Ectodermal cell (in vitro differentiated cells): ENCODE data around the gene IFT27.

ENCODE experiments used
- H3K27ac ChIP-seq: 2 replicates; pipeline ENCODE4 v1.7.0; 2013; ENCODE audit warnings: mild to moderate bottlenecking, low read depth, low read length; ENCODE audit not compliant: insufficient read depth, poor library complexity, severe bottlenecking
- H3K27me3 ChIP-seq: 2 replicates; pipeline ENCODE4 v1.7.0; 2013; ENCODE audit warnings: mild to moderate bottlenecking, low read length; ENCODE audit not compliant: insufficient read depth, control insufficient read depth, poor library complexity, severe bottlenecking
- H3K36me3 ChIP-seq: one replicate; pipeline ENCODE4 v1.7.0; 2013; ENCODE audit warnings: low read length; ENCODE audit not compliant: control insufficient read depth, insufficient read depth
- H3K4me1 ChIP-seq: one replicate; pipeline ENCODE4 v1.7.0; 2013; ENCODE audit warnings: low read length; ENCODE audit not compliant: control insufficient read depth, insufficient read depth
- H3K4me3 ChIP-seq: 2 replicates; pipeline ENCODE4 v1.7.0; 2013; ENCODE audit warnings: low read depth, low read length, control low read depth; ENCODE audit not compliant: insufficient read depth
- H3K9me3 ChIP-seq: 2 replicates; pipeline ENCODE4 v1.7.0; 2013; ENCODE audit warnings: mild to moderate bottlenecking, low read length, moderate library complexity; ENCODE audit not compliant: control insufficient read depth
- WGBS, 2 experiments: methylation state at CpG; one replicate each; pipeline ENCODE4 v1.1.7; 2013; ENCODE audit warnings: missing lambda C conversion rate in 2 of 2; 5-methylcytosine and 5-hydroxymethylcytosine counted together

The IFT27 gene

GRCh38 chr22:36728505-36728904, 47.4 kb downstream of the IFT27 start:
- no peaks in the 10 kb centered on the region for H3K27me3 ChIP-seq
- no peaks in the 10 kb centered on the region for H3K4me1 ChIP-seq
- 89 to 93% methylated on average over 5 of the region's 5 CpGs for WGBS, 2 experiments
- no peaks in the 10 kb centered on the region for H3K36me3 ChIP-seq
- no peak overlapping the region for H3K27ac ChIP-seq
- H3K4me3 ChIP-seq: no peak overlapping the region
- no peaks in the 10 kb centered on the region for H3K9me3 ChIP-seq

GRCh38 chr22:36727927-36728488, 47.9 kb downstream of the IFT27 start:
- H3K36me3 ChIP-seq: no peaks in the 10 kb centered on the region
- no peaks in the 10 kb centered on the region for H3K27me3 ChIP-seq
- no peaks in the 10 kb centered on the region for H3K9me3 ChIP-seq
- WGBS, 2 experiments: 81% methylated on average over 8 of the region's 8 CpGs
- no peaks in the 10 kb centered on the region for H3K4me1 ChIP-seq
- H3K27ac ChIP-seq: no peak overlapping the region
- no peak overlapping the region for H3K4me3 ChIP-seq

GRCh38 chr22:36727110-36727509, 48.8 kb downstream of the IFT27 start:
- WGBS, 2 experiments: 96% methylated on average over 7 of the region's 7 CpGs

GRCh38 chr22:36726007-36726380, 49.9 kb downstream of the IFT27 start:
- Histone ChIP-seq H3K27me3 (no peaks in the 10 kb centered on the region), H3K36me3 (no peaks in the 10 kb centered on the region), H3K4me3 (no peak overlapping the region), H3K4me1 (no peaks in the 10 kb centered on the region), H3K27ac (no peak overlapping the region), H3K9me3 (no peaks in the 10 kb centered on the region)
- whole genome bisulfite sequencing, 2 experiments: 83 to 87% methylated on average over 9 of the region's 9 CpGs

More at GRCh38 chr22:36727110-36727509, 48.8 kb downstream of the IFT27 start:
- no peaks in the 10 kb centered on the region for H3K9me3 ChIP-seq
- no peak overlapping the region for H3K27ac ChIP-seq
- H3K4me3 ChIP-seq: no peak overlapping the region
- no peaks in the 10 kb centered on the region for H3K4me1 ChIP-seq
- H3K27me3 ChIP-seq: no peaks in the 10 kb centered on the region
- no peaks in the 10 kb centered on the region for H3K36me3 ChIP-seq

GRCh38 chr22:36725366-36726006, 50.4 kb downstream of the IFT27 start:
- H3K36me3 ChIP-seq: no peaks in the 10 kb centered on the region
- no peaks in the 10 kb centered on the region for H3K27me3 ChIP-seq
- H3K4me1 ChIP-seq: no peaks in the 10 kb centered on the region
- 80 to 85% methylated on average over 24 of the region's 24 CpGs for WGBS, 2 experiments
- H3K27ac ChIP-seq: no peak overlapping the region
- H3K9me3 ChIP-seq: no peaks in the 10 kb centered on the region
- no peak overlapping the region for H3K4me3 ChIP-seq

- Histone ChIP-seq H3K27ac (no peak overlapping the region), H3K9me3 (no peaks in the 10 kb centered on the region), H3K4me3 (no peak overlapping the region), H3K27me3 (no peaks in the 10 kb centered on the region), H3K4me1 (no peaks in the 10 kb centered on the region), H3K36me3 (no peaks in the 10 kb centered on the region)
- WGBS, 2 experiments: 93 to 95% methylated on average over 4 of the region's 4 CpGs
Measured at GRCh38 chr22:36724836-36725235, 51.1 kb downstream of the IFT27 start.

- no peaks in the 10 kb centered on the region for H3K4me1 ChIP-seq
- H3K27ac ChIP-seq: no peak overlapping the region
- H3K27me3 ChIP-seq: no peaks in the 10 kb centered on the region
- no peak overlapping the region for H3K4me3 ChIP-seq
- no peaks in the 10 kb centered on the region for H3K36me3 ChIP-seq
- no peaks in the 10 kb centered on the region for H3K9me3 ChIP-seq
Measured at GRCh38 chr22:36722055-36722454, 53.9 kb downstream of the IFT27 start.

GRCh38 chr22:36715647-36716046, 60.3 kb downstream of the IFT27 start:
- H3K27me3 ChIP-seq: no peaks in the 10 kb centered on the region
- WGBS, 2 experiments: 97 to 100% methylated on average over 1 of the region's 1 CpG
- H3K4me1 ChIP-seq: no peaks in the 10 kb centered on the region
- H3K36me3 ChIP-seq: no peaks in the 10 kb centered on the region
- H3K27ac ChIP-seq: no peak overlapping the region
- H3K4me3 ChIP-seq: no peak overlapping the region
- H3K9me3 ChIP-seq: no peaks in the 10 kb centered on the region

- H3K4me3 ChIP-seq: no peak overlapping the region
- no peaks in the 10 kb centered on the region for H3K4me1 ChIP-seq
- 89 to 100% methylated on average over 2 of the region's 2 CpGs for WGBS, 2 experiments
- H3K27ac ChIP-seq: no peak overlapping the region
- H3K36me3 ChIP-seq: no peaks in the 10 kb centered on the region
- H3K27me3 ChIP-seq: no peaks in the 10 kb centered on the region
- no peaks in the 10 kb centered on the region for H3K9me3 ChIP-seq
Measured at GRCh38 chr22:36714110-36714509, 61.8 kb downstream of the IFT27 start.

GRCh38 chr22:36713436-36713835, 62.5 kb downstream of the IFT27 start:
- Histone ChIP-seq H3K27ac (no peak overlapping the region), H3K9me3 (no peaks in the 10 kb centered on the region), H3K4me3 (no peak overlapping the region), H3K27me3 (no peaks in the 10 kb centered on the region), H3K36me3 (no peaks in the 10 kb centered on the region), H3K4me1 (no peaks in the 10 kb centered on the region)
- 94 to 95% methylated on average over 4 to 5 of the region's 5 CpGs for WGBS, 2 experiments
